Endometrium (tissue), 2 donors: ENCODE measurements around the gene ZNF805.
A peak's percentile ranks its signal among the peaks of the same experiment; 100 is the strongest.
"Not testable (repeated sequence)": the region's sequence is repeated elsewhere in the genome, so short reads cannot be mapped to it uniquely, and the experiment has no call there.

Experiments
- FAIRE-seq: peaks from 2 replicates; lab custom pipeline; 2012; peaks lifted over from hg19 to GRCh38; lab: Jason Lieb, UNC
- donor health status: control.
- donor health status: control.

Gene ZNF805

DNA sequence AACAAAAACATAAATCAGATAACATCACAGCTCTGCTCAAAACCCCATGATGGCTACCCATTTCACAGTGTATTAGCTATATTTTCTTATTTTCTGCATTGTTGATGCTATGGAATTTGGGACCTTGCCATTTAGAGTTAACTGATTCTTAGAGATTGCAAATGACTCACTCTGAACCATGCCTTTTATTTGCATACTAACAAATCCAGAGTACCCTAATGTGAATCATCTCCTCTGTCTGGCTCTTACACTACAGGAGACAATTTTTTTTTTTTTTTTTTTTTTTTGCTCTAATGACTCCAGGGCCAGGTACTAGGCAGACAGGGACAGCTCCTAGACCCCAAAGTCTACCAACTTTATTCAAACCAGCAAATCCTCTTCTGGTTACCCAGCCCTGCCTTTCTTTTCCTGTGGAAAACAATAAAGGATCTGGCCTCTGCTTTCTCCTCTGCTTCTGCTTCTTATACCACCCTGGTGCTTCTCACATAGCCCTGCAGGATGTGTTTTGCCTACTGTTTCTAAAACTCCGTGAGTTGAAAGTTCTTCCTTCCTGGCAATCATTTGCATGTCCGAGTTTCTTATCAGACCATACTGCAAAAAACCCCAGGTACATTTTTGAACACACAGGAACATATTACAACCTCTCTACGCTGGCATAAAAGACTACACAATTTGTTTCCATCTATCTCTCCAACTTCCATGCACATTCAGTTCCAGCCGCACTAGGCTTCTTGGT, 29.3 kb downstream of the ZNF805 start:
- no peak for FAIRE-seq

DNA sequence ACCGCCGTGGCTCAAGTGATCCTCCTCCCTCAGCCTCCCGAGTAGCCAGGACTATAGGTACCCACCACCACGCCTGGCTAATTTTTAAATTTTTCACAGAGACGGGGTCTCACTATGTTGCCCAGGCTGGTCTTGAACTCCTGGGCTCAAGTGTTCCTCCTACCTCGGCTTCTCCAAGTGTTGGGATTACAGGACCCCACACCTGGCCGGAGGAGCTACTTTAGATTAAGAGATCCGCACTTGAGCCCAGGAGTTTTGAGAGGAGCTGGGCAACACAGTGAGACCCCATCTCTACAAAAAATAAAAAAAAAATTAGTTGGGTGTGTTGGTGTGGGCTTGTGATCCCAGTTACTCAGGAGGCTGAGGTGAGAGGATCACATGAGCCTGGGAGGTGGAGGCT, 30.8 kb downstream of the ZNF805 start:
- FAIRE-seq = no peak

DNA sequence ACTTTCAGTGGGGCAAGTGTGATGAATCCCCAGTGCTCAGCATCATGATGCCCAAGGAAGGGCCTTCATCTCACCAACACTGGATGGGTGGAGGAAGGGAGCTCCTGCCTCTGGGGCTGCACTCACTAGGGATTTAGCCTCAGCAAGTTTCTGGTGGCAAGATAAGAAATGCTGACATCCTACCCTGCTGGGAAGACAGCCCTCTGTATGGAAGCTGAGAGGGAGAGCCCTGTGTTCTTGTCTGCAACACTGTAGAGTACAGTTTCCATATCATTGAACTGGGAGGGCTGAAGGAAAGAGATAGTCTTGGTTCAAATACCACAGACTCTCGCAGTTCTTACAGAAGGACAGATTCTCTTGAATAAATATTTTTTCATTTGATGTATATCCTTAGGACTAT, 32.6 kb downstream of the ZNF805 start:
- FAIRE-seq = no peak

DNA sequence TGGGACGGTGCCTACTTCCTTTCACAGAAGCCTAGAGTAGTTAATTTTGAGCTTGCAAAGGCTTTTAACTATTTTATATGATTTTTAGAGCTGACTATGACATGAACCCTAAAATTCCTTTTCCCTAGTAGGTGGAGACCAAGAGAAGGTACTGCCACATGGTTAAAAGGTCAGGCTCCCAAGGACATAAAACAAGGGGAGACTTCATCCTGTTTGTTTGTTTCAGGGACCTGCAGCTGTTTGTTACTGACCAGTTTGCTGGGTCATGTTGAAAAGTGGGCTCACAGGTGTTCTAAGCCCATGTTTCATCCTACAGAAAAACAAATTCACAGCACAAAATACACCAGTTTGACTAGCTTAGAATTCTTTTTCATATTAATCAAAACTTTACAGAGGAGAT, 36.0 kb downstream of the ZNF805 start:
- FAIRE-seq = no peak

DNA sequence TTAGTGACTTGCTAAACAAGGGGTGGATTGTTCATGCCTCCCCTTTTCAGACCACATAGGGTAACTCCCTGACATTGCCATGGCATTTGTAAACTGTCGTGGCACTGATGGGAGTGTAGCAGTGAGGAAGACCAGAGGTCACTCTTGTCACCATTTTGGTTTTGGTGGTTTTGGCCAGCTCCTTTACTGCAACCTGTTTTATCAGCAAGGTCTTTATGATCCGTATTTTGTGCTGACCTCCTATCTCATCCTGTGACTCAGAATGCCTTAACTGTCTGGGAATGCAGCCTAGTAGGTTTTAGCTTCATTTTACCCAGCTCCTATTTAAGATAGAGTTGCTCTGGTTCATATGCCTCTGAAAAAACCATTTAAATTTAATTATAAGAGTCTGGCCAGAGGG, 38.0 kb downstream of the ZNF805 start:
- FAIRE-seq = not testable (repeated sequence)

DNA sequence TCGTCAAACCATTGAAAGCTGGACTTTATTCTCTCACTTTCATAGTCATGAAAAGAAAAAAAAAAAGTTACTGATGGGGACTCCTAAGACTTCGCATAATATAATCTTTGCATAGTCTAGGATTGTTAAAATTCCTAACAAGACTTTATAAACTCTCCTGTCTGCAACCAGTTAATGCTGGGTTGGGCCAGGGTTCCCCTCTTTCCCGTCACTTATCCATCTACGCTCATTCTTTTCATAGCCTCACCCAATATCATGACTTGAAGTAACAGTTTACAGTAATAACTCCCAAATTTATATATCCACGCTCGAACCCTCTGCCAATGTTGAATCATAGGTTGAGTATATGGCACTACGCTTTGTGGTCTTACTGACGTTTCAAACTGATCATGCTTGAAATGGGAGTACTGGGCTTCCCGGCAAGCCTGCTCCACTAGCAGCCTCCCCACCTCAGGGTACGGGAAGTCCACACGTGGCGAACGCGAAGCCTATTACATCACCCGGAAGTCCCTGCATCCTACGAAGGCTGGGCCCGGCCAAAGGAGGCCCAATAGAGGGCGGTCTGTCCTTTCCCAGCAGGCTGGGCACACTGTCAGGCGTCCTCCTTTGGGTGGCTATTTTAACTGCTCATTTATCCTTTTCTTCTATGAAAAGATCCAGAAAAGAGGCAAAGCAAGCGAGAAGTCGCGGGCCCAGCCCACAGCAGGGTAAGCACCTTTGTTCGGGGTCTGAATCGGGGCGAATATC, 39.2 kb downstream of the ZNF805 start:
- FAIRE-seq = no peak

DNA sequence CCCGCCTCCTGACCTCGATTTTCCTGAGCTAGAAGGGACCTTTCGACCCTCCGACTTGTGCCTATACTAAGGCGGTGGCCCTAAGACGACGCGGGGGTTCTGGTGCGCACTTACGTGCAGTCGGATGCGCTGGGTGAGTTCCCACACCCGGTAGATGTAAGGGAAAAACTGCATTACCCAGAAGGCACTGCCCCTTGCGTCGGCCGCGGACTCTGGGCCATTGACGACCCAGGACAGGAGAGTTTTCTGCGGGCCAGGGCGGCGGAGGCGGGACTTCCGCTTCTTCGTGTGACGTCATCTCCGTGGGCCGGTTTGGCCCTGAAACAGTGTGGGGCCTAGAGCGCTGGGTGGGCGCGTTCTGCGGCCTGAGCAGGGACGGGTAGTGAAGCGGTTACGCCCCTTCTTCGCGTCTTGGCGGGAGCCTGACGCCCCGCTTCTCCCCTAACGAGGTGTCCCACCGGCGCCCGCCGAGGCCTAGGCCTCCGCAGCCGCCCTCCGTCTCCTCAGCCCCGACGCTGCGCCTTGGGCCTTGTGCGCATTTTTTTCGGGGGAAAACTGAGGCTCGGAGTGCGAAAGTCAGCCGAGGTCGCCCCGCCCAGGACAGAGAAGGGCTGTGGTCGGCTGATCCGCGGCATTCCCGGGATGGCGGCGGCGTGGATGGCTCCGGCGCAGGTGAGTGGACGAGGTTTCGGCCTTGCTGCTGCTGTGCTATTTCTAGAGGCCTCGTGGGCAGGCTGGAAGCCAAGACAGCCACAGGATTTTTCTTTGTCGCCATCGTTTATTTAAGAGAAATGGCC, 39.9 kb downstream of the ZNF805 start, which contains the start of gene ZNF460:
TSS of gene ZNF460 (plus strand) at position 321 of the 797 bp plus-strand sequence. CDS start at position 643, 322 bp downstream.
- peak; percentile 64 for FAIRE-seq

DNA sequence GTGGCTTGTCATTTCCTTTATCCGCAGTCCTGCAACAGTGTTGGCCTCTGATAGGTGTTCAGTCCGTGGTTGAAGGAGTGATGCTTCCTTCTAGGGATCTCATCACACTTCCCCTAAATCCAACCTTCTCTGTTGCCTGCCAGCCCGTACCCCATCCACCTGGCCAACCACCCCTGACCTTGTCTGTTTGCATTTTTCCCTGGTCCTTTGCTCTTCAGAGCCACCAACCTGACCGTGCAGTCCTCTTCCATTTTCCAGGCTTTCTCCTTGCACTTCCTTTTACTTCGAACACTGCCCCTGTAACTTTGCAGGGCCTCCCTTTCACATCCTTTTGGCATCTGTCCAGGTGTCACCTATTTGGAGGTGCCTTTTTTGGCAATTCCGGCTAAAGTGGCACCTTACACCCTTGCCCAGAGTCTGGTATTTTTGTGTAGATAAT, 40.5 kb downstream of the ZNF805 start:
- no peak for FAIRE-seq

DNA sequence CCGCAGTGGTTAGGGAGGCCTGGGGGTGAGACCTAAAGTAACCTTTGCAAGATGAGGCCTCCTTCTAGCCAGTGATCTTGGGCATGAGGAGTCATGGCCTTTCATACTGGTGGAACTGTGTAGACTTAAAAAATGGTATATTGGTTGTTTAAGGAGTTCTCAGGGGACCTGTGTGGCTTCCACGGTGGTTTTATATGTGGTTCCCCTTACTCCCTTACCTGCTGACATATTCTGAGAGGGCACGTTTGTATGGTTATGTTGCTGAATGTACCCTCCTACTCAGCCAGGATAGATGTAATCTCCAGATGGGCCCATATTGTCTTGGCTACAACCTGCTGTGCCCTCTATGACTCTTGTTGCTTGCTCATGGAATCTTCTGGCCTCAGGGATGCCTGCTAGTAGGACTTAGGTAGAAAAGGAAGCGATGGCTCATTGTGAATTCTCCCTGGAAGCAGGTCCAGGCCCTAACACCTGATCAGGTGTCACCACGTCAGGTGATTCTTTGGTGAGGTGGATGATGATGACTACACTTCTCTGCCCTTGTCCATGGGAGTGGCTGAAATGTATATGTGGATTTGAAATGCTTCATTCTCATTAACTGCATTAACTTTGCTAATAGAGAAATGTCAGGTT, 41.7 kb downstream of the ZNF805 start:
- FAIRE-seq = no peak

DNA sequence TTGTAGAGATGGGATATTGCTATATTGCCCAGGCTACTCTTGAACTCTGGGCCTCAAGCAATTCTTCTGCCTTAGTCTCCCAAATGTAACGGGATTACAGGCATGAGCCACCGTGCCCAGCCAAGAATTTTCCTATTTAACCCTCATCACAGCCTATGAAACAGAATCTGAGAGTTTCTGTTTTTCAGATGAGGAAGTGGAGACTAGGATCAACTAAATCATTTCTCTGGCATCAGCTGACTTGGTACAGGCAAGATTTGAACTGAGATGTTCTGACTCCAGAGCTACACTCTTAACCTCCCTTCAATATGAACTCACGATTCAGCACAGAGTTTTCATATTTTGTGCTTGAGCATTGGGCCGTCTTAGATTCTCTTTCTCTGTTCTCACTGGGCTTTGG, 47.9 kb downstream of the ZNF805 start:
- FAIRE-seq = no peak

DNA sequence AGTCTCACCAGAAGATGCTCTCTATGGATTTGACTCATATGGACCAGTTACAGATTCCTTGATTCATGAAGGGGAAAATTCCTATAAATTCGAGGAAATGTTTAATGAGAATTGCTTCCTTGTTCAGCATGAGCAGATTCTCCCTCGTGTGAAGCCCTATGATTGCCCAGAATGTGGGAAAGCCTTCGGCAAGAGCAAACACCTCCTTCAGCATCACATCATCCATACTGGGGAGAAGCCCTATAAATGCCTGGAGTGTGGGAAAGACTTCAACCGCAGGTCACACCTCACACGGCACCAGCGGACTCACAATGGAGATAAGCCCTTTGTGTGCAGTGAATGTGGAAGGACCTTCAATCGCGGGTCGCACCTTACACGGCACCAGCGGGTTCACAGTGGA, 50.5 kb downstream of the ZNF805 start:
- no peak for FAIRE-seq

DNA sequence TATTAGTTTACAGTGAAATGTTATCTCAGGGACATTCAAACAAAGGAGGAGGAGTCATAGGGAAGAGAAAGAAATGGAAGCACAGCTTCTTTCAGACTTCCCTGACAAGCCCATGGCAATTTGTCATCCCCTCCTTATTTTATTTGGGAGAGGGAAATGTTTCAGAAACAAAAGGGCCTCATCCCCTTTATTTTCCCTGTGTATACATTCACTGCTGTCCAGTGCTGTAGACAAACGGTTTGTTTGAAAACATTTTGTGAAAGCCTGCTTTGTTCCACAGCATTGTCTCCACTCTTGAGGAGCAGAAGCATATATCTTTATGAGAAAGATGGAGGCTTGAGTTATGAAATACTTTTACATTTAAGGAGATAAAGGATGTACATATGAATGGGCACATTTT, 52.1 kb downstream of the ZNF805 start:
- FAIRE-seq = no peak

DNA sequence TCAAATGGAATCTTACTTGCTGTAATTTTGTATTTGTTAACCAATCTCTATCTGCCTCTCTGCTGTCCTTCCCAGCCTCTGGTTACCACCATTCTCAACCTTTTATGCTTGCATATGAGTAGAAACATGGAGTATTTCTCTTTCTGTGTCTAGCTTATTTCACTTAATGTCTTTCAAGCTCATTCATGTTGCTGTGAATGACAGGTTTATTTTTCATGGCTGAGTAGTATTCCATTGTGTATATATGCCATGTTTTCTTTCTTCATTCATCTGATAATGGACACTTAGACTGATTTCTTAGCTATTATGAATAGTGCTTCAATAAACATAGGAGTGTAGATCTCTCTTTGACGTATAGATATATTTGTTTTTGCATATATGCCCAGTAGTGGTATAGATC, 53.3 kb downstream of the ZNF805 start:
- no peak for FAIRE-seq

DNA sequence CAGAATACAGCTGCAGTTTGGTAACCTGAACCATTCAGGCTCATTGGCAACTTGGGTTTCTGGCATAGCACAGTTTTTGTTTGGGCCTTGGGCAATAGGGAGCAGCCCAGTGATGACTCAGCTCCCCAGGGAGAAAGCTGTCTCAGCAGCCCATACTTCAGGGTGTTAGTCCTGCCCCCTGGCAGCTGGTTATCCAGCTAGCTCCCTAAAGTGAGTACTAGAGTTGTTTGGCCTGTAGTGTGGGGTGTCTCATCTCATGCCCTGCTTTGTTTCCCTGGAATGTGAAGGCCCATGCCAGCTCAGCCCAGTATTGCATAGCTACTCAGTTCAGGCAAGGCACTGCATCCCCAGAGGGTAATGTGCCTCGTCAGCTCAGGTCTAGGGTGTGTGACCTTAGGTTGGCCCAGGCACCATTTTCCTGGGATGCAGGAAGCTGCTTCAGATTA, 61.6 kb downstream of the ZNF805 start:
- no peak for FAIRE-seq

DNA sequence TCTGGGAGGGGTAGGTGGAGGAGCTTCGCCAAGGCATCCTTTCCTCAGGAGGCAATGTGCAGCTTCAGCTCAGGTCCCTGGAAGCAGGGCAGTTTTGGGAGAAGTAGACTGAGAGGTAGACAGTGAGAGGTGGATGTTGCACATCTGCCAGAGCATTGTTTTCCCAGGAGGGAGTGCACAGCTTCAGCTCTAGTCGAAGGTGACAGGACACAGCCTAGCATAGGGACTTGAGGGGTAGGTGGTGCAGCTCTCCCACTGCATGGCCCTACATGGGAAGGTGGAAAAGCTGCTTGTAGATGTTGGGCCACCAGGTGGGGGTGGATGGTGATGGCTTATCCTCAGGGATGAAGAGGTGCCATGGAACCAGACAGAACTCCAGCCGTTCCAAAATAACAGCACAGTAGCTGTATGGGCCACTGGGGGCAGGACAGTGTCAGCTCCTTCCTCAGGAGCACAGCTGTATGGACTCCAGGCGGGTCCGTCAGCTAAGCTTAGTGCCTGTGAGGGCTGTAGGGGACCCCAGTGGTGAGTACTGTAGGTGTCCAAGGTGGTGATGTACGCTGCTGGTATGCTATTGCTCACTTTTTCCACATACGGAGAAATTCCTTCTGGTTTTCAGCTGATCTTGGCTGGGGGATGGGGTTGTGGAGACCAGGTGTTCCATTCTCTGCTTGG, 62.4 kb downstream of the ZNF805 start:
- no peak for FAIRE-seq
